Sigmoid colon (tissue), 4 donors: ENCODE results near the gene LTBP1.

ENCODE experiments used
- EP300 ChIP-seq, 4 donors: sonication (generic); formaldehyde crosslinking; IDR thresholded peaks; one replicate each; pipeline ENCODE4 v1.6.1; 2017; ENCODE audit warnings: antibody characterized with exemption in 4 of 4
- POLR2AphosphoS5 ChIP-seq, 4 donors: sonication (generic); formaldehyde crosslinking; IDR thresholded peaks; one replicate each; pipeline ENCODE4 v1.6.1; 2017; ENCODE audit warnings: antibody characterized with exemption in 4 of 4
- TF ChIP-seq, protein P1 (sequence below), 4 experiments: fragments of 450-650 bp in 3 of 4; fragments of 200-600 bp in 1 of 4; IDR thresholded peaks; one replicate each; pipeline ENCODE4 v1.5.1; 2016 to 2019; ENCODE audit warnings: antibody characterized with exemption in 4 of 4, mild to moderate bottlenecking in 3 of 4, moderate library complexity in 2 of 4

DNA sequence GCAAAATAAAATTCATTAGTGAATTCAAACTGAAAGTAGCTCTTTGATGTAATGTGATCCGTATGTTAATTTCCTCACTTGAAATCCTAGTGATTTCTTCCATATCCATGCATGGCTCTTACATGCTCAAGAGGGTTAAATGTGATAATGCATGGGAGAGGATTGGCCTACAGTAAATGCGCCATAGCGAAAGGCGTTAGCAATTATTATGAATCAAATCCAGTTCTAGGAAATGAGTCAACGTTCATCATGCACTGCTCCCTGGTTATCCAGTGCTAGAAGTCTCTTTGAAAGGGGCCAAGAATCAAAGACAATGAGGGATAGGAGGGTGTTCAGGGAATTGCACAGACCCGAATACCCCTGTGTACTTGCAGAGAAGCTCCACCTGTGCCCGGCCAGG lies 428.3 kb downstream of the LTBP1 start:
- TF ChIP-seq, protein P1, sequence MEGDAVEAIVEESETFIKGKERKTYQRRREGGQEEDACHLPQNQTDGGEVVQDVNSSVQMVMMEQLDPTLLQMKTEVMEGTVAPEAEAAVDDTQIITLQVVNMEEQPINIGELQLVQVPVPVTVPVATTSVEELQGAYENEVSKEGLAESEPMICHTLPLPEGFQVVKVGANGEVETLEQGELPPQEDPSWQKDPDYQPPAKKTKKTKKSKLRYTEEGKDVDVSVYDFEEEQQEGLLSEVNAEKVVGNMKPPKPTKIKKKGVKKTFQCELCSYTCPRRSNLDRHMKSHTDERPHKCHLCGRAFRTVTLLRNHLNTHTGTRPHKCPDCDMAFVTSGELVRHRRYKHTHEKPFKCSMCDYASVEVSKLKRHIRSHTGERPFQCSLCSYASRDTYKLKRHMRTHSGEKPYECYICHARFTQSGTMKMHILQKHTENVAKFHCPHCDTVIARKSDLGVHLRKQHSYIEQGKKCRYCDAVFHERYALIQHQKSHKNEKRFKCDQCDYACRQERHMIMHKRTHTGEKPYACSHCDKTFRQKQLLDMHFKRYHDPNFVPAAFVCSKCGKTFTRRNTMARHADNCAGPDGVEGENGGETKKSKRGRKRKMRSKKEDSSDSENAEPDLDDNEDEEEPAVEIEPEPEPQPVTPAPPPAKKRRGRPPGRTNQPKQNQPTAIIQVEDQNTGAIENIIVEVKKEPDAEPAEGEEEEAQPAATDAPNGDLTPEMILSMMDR (IDR thresholded peaks at IDR 0.05) = no peak
- no peak for TF ChIP-seq POLR2AphosphoS5 (IDR thresholded peaks at IDR 0.05)
- TF ChIP-seq EP300 (IDR thresholded peaks at IDR 0.05) = no peak
